Dermis microvascular lymphatic vessel endothelial cell (primary cell): ENCODE measurements around the gene TSC22D3. TPM values are rescaled to one million over a fixed set of nuclear protein-coding genes. Genes with fewer than 3 reads are reported as not detected.
"Not testable (repeated sequence)": the region's sequence is repeated elsewhere in the genome, so short reads cannot be mapped to it uniquely, and the experiment has no call there.

Experiments used
- DNase-seq, 2 donors: peaks; one replicate each; pipeline versions ENCODE4 v3.0.0 to v3.0.0-alpha.2; 2010; ENCODE audit warnings: low read depth in 2 of 2
- total RNA-seq: library from RNA; depleted of rRNA; stranded (reverse); fragments of >200 nt; gene quantifications from 2 replicates; pipeline ENCODE4 v1.2.1, GENCODE V29; 2014

The TSC22D3 gene
- total RNA-seq, 1 donor from 2014 or later, result 15.0 TPM

DNA sequence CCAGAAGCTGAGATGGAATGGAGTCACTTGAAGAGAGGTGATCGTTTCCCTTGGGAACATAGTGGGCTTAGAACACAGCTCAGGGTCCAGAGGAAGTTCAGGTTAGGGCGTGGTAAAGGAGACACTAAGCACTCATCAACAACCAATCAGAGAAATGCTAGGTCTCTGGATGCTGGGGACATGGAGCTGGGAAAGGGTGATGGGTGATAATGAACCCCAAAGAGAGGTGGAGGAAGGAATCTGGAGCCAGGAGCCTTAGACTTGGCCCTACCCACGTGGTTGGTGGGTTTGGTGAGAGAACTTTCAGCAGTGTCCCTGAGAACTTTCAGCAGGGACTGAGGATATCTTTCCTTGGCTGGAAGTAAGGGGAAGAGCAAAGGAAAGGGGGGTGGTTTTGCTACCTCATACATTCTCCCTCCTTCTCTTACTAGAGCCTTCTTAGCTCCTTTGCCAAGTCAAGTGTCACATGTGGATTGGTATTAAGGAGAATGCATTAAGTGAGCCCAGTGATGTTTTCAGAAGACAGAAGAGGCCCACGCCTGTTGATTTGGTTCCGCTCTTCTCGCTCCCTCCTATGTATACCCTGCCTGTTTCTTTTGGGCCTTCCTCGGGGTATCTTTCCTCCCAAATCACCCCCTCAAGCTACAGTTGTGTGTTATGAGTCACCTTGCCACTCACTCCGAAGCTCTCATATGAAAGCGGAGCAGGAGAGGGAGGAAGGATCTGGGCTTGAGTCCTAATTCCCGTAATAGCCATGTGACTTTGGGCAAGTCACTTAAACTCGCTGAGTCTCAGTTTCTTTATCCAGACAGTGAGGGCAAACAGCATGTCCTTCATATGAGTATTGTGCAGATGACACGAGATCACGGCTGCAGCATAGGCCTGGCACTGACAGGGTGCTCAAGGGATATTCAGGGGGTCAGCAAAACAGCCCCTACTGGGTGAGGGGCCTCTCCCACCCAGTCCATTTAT lies 63.1 kb downstream of the TSC22D3 start:
- peak in 1 of 2 donors; percentile 17 for DNase-seq

DNA sequence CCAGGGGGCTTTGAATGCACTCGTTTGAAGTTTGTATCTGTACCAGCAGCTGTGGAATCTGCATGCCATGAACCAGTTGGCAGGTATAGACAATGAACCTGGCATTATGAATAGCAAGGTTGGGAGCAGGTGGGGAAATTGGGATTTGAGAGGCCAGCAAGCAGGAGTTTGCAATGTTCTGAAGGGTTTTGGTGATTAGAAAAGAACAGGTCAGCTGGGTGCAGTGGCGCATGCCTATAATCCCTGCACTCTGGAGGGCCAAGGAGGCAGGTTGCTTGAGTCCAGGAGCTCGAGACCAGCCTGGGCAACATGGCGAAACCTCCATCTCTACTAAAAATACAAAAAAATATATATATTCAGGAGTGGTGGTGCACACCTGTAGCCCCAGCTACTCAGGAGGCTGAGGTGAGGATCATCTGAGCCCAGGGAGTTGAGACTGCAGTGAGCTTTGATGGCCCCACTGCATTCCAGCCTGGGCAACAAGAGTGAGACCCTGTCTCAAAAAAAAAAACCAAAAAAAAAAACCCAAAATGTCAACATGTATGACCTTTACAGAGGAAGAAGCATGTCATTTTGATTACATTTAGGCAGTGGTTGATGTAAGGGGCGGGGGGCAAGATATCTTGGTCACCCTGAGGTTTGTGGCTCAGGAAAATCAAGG lies 63.9 kb downstream of the TSC22D3 start:
- DNase-seq, result no peak

DNA sequence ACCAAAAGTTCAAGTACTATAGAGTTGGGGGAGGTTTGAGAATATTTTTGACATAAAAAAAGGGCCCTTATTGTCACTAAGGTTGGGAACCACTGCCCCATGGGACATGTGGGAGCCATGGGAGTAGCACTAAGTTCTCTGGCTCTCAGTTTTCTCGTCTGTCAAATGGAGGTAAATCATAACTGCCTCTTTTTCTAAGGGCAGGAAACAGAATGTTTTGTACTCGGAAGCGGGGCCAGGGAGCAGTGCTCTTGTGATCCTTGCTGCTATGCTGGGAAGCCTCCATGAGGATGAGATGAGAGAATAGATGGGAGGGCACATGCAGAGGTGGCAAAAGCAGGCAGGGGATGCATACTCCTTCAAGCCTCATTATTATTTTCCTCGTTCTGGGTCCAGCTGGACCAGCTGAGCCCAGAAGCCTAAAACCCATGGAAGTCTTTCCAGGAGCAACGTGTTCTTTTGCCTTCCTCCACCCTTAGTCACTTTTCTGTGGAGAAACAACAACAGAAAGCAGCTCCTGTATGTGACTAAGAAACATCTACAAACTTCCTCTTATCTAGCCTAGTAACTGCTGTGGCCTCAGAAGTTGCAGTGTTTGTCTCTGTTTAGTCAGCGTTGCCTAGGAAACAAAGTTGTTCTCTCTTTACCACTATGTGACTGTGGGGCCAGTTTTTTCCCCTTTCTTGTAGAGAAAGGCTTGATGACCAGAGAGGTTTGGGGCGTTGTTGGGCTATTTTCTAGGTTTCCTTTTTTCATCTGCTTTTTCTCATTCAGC lies 64.8 kb downstream of the TSC22D3 start:
- DNase-seq, result peak in 1 of 2 donors; percentile 91

DNA sequence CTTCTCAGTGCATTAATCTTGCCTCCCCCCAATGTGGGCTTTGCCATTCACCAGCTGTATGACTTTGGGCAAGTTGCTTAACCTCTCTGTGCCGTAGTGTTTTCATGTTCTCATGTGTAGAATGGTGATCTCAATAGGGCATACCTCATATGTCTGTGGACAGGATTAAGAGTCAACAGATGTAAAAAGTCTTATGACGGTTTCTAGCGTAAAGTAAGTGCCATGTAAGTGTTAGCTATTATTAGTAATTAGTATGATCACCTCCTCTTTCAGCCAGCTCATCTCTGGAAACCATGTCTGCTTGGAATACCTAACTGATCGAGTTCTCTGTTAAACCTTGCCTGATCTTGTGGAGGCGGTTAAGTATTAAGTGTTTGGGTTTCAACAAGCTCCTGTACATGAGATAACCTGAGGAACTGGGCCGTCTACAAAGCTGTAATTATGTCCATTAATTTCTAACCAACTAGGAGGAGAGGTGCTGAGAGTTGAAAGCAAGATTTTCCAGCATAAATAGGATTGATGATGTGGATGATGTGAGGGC lies 66.3 kb downstream of the TSC22D3 start:
- no peak for DNase-seq

DNA sequence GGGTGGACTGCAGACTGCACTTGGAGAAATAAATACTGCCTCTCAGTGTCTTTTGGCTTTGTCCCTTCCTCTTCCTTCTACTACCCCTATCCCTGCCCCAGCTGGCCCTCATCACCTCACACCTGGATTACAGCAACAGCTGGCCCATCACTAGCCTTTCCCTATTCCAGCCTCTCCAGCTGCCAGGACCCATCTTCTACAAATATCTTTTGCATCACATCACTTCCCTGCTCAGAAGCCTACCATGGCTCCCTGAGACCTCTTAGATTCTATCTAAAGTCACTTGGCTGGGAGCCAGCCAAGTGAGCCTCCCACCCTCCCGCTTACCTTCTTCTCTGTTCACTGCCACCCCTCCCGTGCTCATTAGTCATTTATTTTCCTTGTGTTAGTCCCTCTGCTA lies 66.8 kb downstream of the TSC22D3 start:
- no peak for DNase-seq

DNA sequence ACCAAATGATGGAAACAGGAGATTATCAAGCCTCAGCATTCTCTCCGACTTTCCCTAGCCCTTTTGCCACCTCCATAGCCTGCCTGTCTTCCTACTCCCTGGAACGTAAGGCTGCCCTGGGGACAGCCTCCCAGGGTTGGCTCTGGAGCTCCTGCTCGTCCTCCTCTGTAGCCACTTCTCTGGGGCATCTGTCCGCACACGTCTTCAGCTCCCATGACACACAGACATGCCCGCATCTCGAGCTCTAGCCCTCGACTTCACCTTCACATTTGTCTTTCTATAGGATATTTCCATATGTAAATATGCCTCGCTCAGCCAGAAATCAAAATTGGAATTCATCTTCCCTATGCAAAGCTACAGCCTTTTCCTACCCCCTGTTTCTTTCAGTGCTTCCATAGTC lies 67.7 kb downstream of the TSC22D3 start:
- DNase-seq, result no peak

DNA sequence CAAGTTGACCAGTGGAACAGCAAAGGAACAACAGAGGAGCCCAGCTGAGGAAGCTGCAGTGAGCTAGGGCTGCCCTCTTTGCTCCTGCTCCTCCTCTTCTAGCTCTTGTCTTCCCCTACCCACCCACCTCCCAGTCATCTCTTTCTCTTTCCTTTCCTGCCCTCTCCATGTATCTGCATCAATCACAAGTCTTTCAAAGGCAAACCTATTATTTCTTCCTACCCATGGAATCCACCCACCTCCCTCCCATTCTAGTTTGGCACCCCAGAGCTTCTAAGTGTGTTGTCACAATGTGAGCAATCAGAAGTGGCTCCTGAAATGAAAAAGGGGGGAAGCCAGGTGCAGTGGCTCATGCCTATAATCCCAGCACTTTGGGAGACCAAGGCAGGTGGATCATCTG lies 69.3 kb downstream of the TSC22D3 start:
- no peak for DNase-seq

DNA sequence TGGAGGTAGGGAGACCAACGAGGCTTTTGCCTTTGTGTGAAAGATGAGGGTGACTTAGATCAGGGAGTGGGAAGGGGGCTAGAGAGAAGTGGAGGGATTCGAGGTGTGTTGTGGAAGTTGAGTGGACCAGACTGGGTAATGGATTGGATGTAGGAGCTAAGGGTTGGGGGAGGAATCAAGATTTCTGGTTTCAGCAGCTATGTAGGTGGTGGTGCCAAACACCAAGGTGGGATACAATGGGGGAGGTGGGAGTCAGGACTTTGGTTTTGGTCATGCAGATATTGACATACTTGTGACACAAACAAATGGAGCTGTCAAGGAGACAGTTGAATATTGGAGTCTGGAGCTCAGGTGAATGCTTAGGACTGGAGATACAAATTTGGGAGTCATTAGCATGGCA lies 71.0 kb downstream of the TSC22D3 start:
- DNase-seq, result no peak

DNA sequence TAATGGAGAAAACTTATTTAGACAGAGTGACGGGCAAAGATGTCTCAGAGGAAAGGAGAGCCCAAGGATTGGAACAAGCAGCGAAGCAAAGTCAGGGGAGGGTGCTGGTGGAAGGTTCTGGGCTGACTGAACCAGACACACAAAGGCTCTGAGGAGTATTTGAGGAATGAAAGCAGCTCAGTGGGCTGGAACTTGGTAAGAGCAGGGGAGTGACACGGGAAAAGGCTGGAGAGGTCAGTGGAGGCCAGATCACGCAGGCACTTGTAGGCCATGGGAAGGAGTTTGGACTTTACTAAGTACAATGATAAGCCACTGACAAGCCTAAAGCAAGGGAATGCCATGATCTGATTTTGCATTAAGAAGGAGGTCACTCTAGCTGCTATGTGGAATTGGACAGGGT lies 71.4 kb downstream of the TSC22D3 start:
- no peak for DNase-seq

DNA sequence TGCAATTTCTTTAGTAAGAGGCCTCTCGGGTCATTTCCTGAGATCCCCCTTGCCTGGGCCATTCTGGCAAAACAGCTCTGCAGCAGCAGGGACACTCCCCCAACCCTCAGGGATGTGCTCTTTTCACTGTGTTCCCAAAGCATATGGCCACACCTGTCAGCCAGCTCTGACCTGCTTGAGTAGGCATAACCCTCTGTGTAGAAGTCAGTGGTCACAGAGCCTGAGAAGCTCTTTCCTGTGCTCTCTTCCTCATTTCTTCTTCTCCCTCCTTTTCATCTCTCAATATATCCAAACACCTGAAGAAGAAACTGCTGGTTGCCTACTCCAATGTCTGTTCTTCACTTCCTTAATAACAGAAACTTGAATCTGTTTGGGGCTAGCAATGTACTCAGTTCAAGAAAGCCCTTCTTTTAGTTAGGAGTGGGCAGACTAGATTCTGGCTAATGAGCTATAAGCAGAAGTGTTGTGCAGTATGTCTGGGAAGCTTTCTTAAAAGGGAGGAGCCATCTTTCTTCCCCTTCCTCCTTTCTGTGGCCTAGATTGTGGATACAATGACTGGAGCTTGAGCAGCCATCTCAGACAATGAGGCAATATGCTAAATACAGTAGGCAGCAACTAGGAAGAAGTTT lies 74.0 kb downstream of the TSC22D3 start:
- DNase-seq, result no peak

DNA sequence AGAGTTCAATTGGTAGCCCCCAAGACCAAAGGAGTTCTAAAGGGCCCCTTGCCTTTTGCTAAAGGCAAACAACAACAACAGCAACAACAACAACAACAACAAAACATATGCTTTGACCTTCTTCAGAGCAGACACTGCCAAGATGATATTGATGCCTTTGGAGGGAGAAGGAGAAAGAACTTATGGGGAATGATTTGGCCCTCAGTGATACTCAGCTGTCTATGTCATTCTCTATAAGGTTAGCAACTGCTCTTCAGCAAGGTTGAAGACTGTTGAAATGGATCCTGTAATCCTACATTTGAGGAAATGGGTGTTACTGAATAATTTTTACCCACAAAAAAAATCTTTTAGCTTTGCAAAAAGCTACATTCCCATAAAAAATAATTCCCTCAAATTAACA lies 74.8 kb downstream of the TSC22D3 start:
- DNase-seq, result no peak

DNA sequence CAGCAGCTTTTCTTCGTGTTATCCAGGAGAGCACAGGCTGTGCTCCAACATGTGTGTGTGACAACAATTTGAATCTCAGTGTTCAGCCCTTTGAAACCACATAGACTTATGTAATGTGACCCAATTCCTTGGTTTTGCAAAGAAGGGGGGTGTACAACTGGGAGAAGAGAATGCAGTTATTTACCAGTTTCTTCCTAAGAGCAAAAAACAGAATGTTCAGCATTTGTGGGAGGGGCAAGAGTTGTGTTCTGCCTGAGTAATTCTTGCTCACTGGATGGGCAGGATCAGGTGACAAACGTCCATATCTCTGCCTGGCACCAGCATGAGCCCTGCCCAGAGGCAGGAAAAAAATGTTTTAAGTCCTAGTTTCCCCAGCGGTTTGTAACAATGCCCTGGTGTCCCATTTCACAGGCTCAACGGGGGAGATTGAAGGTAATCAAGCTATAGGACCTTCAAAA lies 75.2 kb downstream of the TSC22D3 start:
- DNase-seq, result no peak

DNA sequence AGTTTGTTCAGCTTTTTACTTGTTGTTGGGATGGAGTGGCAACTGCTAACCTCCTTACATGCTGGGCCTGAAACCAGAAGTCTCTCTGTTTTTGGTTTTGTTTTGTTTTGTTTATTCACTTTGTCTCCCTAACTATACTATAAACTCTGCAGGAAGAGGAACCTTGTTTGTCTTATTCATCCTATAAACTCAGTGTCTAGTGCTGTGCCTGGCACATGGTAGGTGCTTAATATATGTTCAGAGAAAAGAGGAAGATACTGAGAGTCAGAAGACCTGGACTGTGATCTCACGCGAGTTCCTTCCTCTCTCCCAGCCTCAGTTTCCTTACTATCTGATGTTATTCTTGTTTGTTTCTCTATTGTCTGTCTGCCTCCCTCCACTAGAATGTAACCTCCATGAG lies 76.0 kb downstream of the TSC22D3 start:
- DNase-seq, result no peak

DNA sequence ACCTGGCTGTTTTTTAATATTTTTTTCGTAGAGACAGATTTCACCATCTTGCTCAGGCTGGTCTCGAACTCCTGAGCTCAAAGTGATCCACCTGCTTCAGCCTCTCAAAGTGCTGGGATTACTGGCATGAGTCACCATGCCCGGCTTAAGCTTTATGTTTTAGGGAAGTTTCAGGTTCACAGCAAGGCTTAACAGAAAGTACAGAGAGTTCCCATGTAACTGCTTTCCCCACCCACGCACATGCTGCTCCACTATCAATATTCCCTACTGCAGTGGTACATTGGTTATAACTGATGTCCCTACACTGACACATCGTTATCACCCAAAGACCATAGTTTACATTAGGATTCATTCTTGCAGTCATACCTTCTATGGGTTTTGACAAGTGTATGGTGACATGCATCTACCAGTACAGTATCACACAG lies 84.6 kb downstream of the TSC22D3 start:
- DNase-seq, result no peak

DNA sequence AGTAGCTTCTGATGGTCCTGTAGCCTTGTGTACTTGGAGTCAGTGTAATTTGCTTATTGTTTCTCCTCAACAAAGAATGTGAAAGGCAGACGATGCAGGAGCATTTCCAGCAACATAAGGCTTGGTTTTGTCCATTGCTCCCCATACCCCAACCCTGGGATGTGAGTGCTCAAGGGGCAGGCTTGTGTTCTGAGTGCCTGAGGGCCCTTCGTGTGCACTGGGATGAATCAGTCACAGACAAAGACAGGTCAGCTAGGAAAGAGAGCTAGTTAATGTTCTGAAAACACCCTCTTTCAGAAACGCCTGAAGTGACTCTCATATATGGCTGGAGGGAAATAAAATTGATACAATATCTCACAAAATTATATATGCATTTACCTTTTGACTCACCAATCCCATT lies 88.1 kb downstream of the TSC22D3 start:
- no peak for DNase-seq

DNA sequence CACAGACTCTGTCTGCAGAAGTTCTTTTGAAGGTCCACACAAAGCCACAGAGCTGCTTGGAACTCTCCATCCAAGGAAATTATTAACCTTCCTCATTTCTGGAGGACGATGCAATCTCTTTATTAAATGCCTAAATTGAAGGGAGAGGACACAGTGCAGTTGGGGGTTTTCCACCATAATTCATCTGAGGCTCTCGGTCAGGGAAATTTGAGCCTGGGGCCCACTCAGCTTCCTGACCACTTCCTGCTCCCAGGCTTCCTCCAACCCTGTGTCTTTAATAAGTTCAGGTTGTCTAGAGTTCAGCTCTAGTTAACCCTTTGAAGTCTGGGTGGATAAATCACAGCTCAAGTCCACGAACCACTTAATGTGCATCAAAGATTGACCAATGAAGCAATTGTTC lies 88.8 kb downstream of the TSC22D3 start:
- peak in 1 of 2 donors; percentile 66 for DNase-seq

DNA sequence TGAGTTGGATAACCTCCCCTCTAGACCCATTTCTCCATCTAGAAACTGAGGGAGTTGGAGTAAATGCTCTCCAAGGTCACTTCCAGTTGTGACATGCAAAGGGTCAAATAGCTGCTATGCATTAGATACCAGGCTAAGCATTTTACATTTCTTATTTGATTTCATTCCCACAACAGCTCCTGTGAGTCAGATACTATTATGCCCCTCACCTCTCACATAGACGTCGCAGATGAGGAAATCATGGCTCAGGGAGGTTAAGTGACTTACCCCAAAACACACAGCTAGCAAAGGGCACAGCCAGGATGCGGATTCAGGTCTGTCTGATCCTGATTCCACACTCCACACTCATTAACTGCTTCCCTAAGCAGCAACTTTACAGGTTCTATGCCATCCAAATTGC lies 89.6 kb downstream of the TSC22D3 start:
- DNase-seq, result no peak

DNA sequence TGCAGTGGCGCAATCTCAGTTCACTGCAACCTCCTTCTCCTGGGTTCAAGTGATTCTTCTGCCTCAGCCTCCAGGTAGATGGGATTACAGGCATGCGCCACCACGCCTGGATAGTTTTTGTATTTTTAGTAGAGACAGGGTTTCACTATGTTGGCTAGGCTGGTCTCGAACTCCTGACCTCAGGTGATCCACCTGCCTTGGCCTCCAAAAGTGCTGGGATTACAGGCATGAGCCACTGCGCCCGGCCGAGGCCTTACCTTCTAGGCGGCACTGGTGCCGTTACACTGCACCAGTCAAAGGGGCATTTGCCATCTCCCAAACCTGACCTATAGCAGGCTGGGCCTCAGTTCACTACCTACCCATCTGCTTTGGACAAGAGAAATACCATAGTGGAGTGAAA lies 90.0 kb downstream of the TSC22D3 start:
- not testable (repeated sequence) for DNase-seq

DNA sequence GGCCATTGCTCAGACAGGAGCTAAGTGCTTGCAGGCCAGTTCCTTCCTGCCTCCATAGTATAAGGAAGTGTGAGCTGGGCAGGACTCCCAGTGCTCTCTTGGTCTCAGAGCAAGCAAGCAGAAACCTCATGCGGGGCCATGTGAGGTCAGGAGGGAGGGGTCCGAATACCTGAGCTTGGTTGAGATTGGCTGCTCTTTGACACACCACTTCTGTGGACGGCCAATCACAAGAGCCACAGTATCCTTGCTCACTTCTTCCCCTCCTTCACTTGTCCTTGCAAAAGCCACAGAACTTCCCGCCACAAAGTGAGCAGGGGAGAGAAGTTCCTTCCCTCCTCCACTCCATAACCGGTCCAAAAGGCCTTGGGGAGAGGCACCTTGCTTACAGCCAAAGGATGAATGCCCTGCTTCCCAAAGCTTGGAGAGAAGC lies 90.6 kb downstream of the TSC22D3 start:
- DNase-seq, result peak in 1 of 2 donors; percentile 81

DNA sequence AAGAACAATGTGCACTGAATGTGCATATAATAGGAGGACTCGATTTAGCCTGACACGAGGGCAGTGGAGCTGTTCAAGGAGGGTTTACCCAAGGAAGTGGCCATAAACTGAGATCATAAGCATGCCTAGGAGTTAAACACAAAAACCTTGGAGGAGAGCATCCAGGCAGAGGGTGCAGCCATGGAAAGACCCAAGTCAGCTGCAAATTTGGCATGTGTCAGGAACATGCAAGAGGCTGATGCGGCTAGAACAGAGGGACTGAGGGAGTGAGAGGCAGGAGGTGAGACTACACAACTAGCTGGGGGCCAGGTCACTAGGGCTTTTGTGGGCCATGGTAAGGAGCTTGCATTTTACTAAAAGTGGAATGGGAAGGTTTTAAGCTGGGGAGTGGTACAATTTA lies 91.7 kb downstream of the TSC22D3 start:
- no peak for DNase-seq
